Keratinocyte (primary cell): ENCODE results near the gene ANKRD10. TPM values are rescaled to one million over a fixed set of nuclear protein-coding genes. Genes with fewer than 3 reads are reported as not detected.

Experiments used
- DNase-seq: peaks from one replicate; pipeline ENCODE4 v3.0.0-alpha.2; 2011; ENCODE audit warnings: low read depth, missing footprints, low spot score
- FAIRE-seq: peaks from 2 replicates; lab custom pipeline; 2011; peaks lifted over from hg19 to GRCh38; lab: Jason Lieb, UNC
- H2AFZ ChIP-seq: 2 replicates; pipeline ENCODE4 v1.6.0; 2012; ENCODE audit warnings: low read length, control low read depth, inconsistent platforms; ENCODE audit not compliant: control insufficient read depth
- H3K27ac ChIP-seq: 2 replicates; pipeline ENCODE4 v1.5.1; 2011; ENCODE audit warnings: low read length; ENCODE audit not compliant: control insufficient read depth, insufficient read depth
- H3K27me3 ChIP-seq: 3 replicates; pipeline ENCODE4 v1.6.0; 2011; ENCODE audit warnings: low read length; ENCODE audit not compliant: control insufficient read depth, insufficient read depth; ENCODE audit errors: extremely low read depth
- H3K36me3 ChIP-seq, 2 experiments: 2 replicates in 1 of 2; 3 replicates in 1 of 2; pipeline ENCODE4 v1.5.1; 2011; ENCODE audit warnings: low read length in 2 of 2, mild to moderate bottlenecking in 1 of 2; ENCODE audit not compliant: control insufficient read depth in 2 of 2, insufficient read depth in 2 of 2; ENCODE audit errors: extremely low read depth in 1 of 2
- H3K4me1 ChIP-seq: 3 replicates; pipeline ENCODE4 v1.5.1; 2011; ENCODE audit warnings: low read length; ENCODE audit not compliant: control insufficient read depth, insufficient read depth; ENCODE audit errors: extremely low read depth
- H3K4me2 ChIP-seq: 3 replicates; pipeline ENCODE4 v1.6.0; 2011; ENCODE audit warnings: low read depth, low read length; ENCODE audit not compliant: control insufficient read depth, insufficient read depth; ENCODE audit errors: extremely low read depth
- H3K4me3 ChIP-seq, 3 experiments: fragments of 200-600 bp in 1 of 3; sonication (generic) in 1 of 3; 2 replicates in 2 of 3; 3 replicates in 1 of 3; pipeline ENCODE4 v1.5.1; 2011 to 2016; ENCODE audit warnings: low read length in 3 of 3, mild to moderate bottlenecking in 3 of 3, control low read depth in 2 of 3, inconsistent platforms in 1 of 3, low read depth in 1 of 3, mixed read lengths in 1 of 3, mixed run types in 1 of 3, moderate library complexity in 1 of 3; ENCODE audit not compliant: control insufficient read depth in 2 of 3, insufficient read depth in 2 of 3; ENCODE audit errors: extremely low read depth in 1 of 3
- H3K79me2 ChIP-seq: 2 replicates; pipeline ENCODE4 v1.6.0; 2012; ENCODE audit warnings: low read length; ENCODE audit not compliant: control insufficient read depth, insufficient read depth
- H3K9ac ChIP-seq: 3 replicates; pipeline ENCODE4 v1.6.0; 2011; ENCODE audit warnings: low read length; ENCODE audit not compliant: control insufficient read depth, insufficient read depth; ENCODE audit errors: extremely low read depth
- H3K9me1 ChIP-seq: 3 replicates; pipeline ENCODE4 v1.6.0; 2011; ENCODE audit warnings: low read length; ENCODE audit not compliant: control insufficient read depth, insufficient read depth; ENCODE audit errors: extremely low read depth
- H3K9me3 ChIP-seq: 2 replicates; pipeline ENCODE4 v1.5.1; 2012; ENCODE audit warnings: low read depth, low read length; ENCODE audit not compliant: control insufficient read depth
- H4K20me1 ChIP-seq: 3 replicates; pipeline ENCODE4 v1.6.0; 2011; ENCODE audit warnings: low read length; ENCODE audit not compliant: control insufficient read depth, insufficient read depth; ENCODE audit errors: extremely low read depth
- EZH2 ChIP-seq: IDR thresholded peaks from one replicate; pipeline ENCODE4 v1.6.1; 2012; ENCODE audit warnings: inconsistent platforms, mild to moderate bottlenecking, low read length, moderate library complexity
- dilution Hi-C: fragments of 300-500 bp; cut with MboI; formaldehyde crosslinking; loops from one replicate; pipeline ENCODE4 v1.7.0; 2020; ENCODE audit warnings: low sequenced_read_pairs; ENCODE audit not compliant: extremely low pct_ligation_motif_present
- polyA plus RNA-seq, 5 experiments: library from polyadenylated mRNA; depleted of rRNA in 3 of 5; stranded (reverse) in 3 of 5; stranded (forward) in 1 of 5; unstranded in 1 of 5; fragments of >200 nt; gene quantifications; 1 replicate in 1 of 5; 2 replicates in 3 of 5; 3 replicates in 1 of 5; pipeline versions ENCODE4 v1.2.1 to v1.2.3, GENCODE V29; 2011 to 2012; ENCODE audit warnings: missing spikeins in 2 of 5, low read depth in 1 of 5, low replicate concordance in 1 of 5
- TF ChIP-seq, protein P1 (sequence below), 3 experiments: IDR thresholded peaks in 1 of 3; conservative IDR thresholded peaks in 1 of 3; optimal IDR thresholded peaks in 1 of 3; 2 replicates in 2 of 3; 3 replicates in 1 of 3; pipeline versions ENCODE3 to v1.5.1; 2011; ENCODE audit warnings: low read length in 3 of 3, mild to moderate bottlenecking in 3 of 3, moderate library complexity in 2 of 3, control low read depth in 1 of 3, inconsistent platforms in 1 of 3; ENCODE audit not compliant: insufficient read depth in 2 of 3; ENCODE audit errors: extremely low read depth in 1 of 3

ANKRD10 gene
- polyA plus RNA-seq, 1 donor (not counting 4 experiments of a cell fraction or from before 2014, with no cell fraction given) = 58.1 TPM

DNA sequence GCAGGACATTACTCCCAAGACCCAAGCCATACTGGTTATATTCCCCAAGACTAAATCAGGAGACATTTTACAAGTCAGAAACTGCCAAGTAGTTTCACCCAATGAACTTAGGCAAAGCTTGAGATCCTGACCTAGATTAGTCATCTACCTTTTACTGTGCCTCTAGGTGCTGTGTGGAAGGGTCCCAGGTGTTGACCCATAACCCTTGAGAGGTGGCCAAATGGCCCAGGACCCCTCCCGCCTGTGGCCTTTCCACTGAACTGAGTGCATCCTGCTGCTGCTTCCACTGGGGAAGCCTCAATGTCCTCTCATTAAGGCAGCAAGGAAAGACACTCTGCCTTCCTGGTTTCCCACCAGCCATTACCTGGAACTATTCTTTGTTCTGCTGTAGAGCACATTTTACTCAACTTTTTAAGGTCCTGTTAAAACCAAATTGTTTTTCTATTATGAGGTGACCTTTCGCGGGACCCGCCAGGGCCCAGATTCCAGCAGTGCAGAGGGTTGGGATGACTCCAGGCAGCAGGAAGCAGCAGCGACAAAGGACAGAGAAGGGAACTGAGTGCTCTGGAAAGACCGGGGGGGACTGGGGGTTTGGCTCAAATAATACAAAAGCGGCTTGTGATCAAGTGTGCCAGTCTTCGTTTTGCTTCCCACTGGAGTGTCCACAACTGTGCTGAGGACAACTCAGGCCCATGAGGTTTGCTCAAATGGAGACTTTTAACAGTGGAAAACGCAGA is 27.1 kb downstream of the ANKRD10 start:
- Histone ChIP-seq H3K9ac (no peak overlapping the region), H4K20me1 (no peaks in the 10 kb centered on the region), H3K4me2 (no peak overlapping the region), H3K36me3 (peaks cover 4% of the 10 kb centered on the region in 2 experiments), H3K9me3 (no peaks in the 10 kb centered on the region), H3K79me2 (no peaks in the 10 kb centered on the region), H3K4me3 (no peak overlapping the region), H2AFZ (no peak overlapping the region), H3K27me3 (no peaks in the 10 kb centered on the region), H3K9me1 (no peaks in the 10 kb centered on the region), H3K27ac (no peak overlapping the region), H3K4me1 (no peaks in the 10 kb centered on the region)
- no peak for FAIRE-seq
- dilution Hi-C loops = no loop called here
- DNase-seq = no peak
- TF ChIP-seq EZH2 = no peak
- TF ChIP-seq, protein P1, sequence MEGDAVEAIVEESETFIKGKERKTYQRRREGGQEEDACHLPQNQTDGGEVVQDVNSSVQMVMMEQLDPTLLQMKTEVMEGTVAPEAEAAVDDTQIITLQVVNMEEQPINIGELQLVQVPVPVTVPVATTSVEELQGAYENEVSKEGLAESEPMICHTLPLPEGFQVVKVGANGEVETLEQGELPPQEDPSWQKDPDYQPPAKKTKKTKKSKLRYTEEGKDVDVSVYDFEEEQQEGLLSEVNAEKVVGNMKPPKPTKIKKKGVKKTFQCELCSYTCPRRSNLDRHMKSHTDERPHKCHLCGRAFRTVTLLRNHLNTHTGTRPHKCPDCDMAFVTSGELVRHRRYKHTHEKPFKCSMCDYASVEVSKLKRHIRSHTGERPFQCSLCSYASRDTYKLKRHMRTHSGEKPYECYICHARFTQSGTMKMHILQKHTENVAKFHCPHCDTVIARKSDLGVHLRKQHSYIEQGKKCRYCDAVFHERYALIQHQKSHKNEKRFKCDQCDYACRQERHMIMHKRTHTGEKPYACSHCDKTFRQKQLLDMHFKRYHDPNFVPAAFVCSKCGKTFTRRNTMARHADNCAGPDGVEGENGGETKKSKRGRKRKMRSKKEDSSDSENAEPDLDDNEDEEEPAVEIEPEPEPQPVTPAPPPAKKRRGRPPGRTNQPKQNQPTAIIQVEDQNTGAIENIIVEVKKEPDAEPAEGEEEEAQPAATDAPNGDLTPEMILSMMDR (optimal IDR thresholded peaks at IDR 0.05 in 1 of 3, IDR thresholded peaks at IDR 0.05 in 1 of 3, conservative IDR thresholded peaks at IDR 0.05 in 1 of 3; ENCODE audit: extremely low read depth in 1 of 3, insufficient read depth in 2 of 3, low read length in 3 of 3) = no peak

DNA sequence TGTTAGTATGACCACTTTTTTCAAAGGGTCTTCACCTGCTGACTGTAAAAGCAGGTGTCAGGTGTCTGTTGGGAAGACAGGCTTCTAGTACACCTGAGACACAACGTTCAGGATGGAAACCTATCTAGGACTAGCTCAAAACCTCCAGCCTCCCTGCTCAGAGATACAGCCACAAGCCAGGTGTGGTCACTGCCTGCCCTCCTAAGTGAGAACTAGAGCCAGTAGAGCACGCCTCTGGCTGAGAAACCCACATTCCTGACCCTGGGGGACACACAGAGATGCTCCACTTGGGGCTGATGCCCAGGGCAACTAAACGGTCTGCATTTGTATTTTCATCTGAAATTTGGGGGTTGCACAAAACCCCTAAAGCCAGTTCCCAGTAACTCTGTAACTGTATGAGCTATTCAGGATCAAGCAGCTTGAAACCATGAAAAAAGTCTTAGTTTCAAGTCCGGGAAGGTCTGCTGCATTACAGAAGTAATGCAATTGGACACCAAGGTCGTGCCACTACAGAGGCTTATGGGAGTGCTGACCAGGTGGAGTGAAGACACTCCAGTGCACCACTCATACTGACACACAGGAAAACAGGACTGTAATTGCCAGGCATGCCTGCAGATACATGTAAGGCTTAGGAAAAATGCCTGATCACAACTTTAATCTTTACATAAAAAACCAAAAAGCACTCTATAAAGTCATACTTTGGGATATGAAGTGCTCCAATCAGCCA is 27.8 kb downstream of the ANKRD10 start:
- dilution Hi-C loops = no loop called here
- no peak overlapping the region for H2AFZ ChIP-seq
- FAIRE-seq = no peak
- no peaks in the 10 kb centered on the region for H3K9me1 ChIP-seq
- TF ChIP-seq, protein P1 (optimal IDR thresholded peaks at IDR 0.05 in 1 of 3, IDR thresholded peaks at IDR 0.05 in 1 of 3, conservative IDR thresholded peaks at IDR 0.05 in 1 of 3; ENCODE audit: extremely low read depth in 1 of 3, insufficient read depth in 2 of 3, low read length in 3 of 3) = no peak
- TF ChIP-seq EZH2 = no peak
- no peak overlapping the region for H3K4me3 ChIP-seq
- H3K9ac ChIP-seq = no peak overlapping the region
- DNase-seq = no peak
- H3K4me1 ChIP-seq = no peaks in the 10 kb centered on the region
- H3K4me2 ChIP-seq = no peak overlapping the region
- no peaks in the 10 kb centered on the region for H3K79me2 ChIP-seq
- no peaks in the 10 kb centered on the region for H3K9me3 ChIP-seq
- H4K20me1 ChIP-seq = no peaks in the 10 kb centered on the region
- no peaks in the 10 kb centered on the region for H3K27me3 ChIP-seq
- no peak overlapping the region for H3K27ac ChIP-seq
- H3K36me3 ChIP-seq = peaks cover 2 to 3% of the 10 kb centered on the region in 2 experiments
